GM12878 (cell line): ENCODE results near the gene TMOD2.

Source experiments
- MXI1 ChIP-seq: fragments of 150-350 bp; IDR thresholded peaks from 2 replicates; pipeline ENCODE4 v1.6.1; 2011; ENCODE audit warnings: low read depth, mild to moderate bottlenecking, inconsistent platforms, low read length, improper control_type of control experiment
- PAX8 ChIP-seq: fragments of 450-650 bp; IDR thresholded peaks from 2 replicates; pipeline ENCODE4 v1.6.1; 2017; ENCODE audit warnings: mild to moderate bottlenecking, moderate library complexity
- POLR2A ChIP-seq: IDR thresholded peaks from 2 replicates; pipeline ENCODE4 v1.6.1; 2011; ENCODE audit warnings: low read depth, mild to moderate bottlenecking, low read length
- SP1 ChIP-seq: IDR thresholded peaks from one replicate; pipeline ENCODE4 v1.6.1; 2011; ENCODE audit warnings: low read depth, low read length
- TCF12 ChIP-seq: IDR thresholded peaks from 2 replicates; pipeline ENCODE4 v1.6.1; 2011; ENCODE audit warnings: low read depth, mild to moderate bottlenecking, low read length
- ZNF274 ChIP-seq: IDR thresholded peaks from one replicate; pipeline ENCODE4 v1.8.0; 2011; ENCODE audit not compliant: insufficient read length, insufficient read depth
- ZNF384 ChIP-seq: IDR thresholded peaks from 2 replicates; pipeline ENCODE4 v1.6.1; 2012; ENCODE audit warnings: low read depth, mild to moderate bottlenecking, low read length, improper control_type of control experiment, borderline replicate concordance
- TF ChIP-seq, protein P1 (sequence below): fragments of 450-650 bp; IDR thresholded peaks from 2 replicates; pipeline ENCODE4 v1.6.1; 2017; ENCODE audit warnings: antibody characterized with exemption, mild to moderate bottlenecking, moderate library complexity
- TF ChIP-seq, protein P2 (sequence below), 3 experiments: IDR thresholded peaks in 2 of 3; conservative IDR thresholded peaks in 1 of 3; 2 replicates each; pipeline ENCODE4 v1.5.1; 2011; ENCODE audit warnings: low read depth in 3 of 3, low read length in 3 of 3, mild to moderate bottlenecking in 3 of 3, control low read depth in 2 of 3, moderate library complexity in 2 of 3, inconsistent platforms in 1 of 3, mixed read lengths in 1 of 3; ENCODE audit not compliant: control insufficient read depth in 2 of 3, insufficient read depth in 1 of 3; ENCODE audit errors: extremely low read depth in 1 of 3
- TF ChIP-seq, protein P3 (sequence below): IDR thresholded peaks from 2 replicates; pipeline ENCODE4 v1.6.1; 2012; ENCODE audit warnings: mild to moderate bottlenecking, low read depth, low read length
- TF ChIP-seq, protein P4 (sequence below): IDR thresholded peaks from 2 replicates; pipeline ENCODE4 v1.6.1; 2011; ENCODE audit warnings: mild to moderate bottlenecking, low read depth, low read length, moderate library complexity; ENCODE audit not compliant: insufficient replicate concordance

DNA sequence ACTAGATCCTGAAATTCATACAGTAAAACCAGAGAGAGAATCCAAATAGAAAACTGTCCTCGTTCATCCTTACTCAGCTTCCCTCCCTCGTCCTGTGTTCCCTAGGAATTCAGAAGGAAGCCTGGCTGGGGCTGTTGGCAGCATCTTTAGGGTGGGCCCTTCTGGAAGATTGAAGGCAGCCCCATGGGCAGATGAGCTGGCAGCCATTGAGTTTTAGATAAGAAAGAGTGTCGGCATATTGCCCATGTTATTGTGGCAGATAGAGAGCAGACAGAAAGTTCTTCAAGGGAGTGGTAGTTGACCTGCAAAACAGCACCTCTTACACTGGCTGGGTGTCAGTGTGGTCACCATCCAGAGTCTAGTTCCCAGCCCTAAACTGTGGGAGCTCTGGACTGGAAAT is 23.5 kb downstream of the TMOD2 start:
- TF ChIP-seq, protein P1, sequence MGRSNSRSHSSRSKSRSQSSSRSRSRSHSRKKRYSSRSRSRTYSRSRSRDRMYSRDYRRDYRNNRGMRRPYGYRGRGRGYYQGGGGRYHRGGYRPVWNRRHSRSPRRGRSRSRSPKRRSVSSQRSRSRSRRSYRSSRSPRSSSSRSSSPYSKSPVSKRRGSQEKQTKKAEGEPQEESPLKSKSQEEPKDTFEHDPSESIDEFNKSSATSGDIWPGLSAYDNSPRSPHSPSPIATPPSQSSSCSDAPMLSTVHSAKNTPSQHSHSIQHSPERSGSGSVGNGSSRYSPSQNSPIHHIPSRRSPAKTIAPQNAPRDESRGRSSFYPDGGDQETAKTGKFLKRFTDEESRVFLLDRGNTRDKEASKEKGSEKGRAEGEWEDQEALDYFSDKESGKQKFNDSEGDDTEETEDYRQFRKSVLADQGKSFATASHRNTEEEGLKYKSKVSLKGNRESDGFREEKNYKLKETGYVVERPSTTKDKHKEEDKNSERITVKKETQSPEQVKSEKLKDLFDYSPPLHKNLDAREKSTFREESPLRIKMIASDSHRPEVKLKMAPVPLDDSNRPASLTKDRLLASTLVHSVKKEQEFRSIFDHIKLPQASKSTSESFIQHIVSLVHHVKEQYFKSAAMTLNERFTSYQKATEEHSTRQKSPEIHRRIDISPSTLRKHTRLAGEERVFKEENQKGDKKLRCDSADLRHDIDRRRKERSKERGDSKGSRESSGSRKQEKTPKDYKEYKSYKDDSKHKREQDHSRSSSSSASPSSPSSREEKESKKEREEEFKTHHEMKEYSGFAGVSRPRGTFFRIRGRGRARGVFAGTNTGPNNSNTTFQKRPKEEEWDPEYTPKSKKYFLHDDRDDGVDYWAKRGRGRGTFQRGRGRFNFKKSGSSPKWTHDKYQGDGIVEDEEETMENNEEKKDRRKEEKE, result no peak
- TF ChIP-seq ZNF384, result no peak
- TF ChIP-seq, protein P2, sequence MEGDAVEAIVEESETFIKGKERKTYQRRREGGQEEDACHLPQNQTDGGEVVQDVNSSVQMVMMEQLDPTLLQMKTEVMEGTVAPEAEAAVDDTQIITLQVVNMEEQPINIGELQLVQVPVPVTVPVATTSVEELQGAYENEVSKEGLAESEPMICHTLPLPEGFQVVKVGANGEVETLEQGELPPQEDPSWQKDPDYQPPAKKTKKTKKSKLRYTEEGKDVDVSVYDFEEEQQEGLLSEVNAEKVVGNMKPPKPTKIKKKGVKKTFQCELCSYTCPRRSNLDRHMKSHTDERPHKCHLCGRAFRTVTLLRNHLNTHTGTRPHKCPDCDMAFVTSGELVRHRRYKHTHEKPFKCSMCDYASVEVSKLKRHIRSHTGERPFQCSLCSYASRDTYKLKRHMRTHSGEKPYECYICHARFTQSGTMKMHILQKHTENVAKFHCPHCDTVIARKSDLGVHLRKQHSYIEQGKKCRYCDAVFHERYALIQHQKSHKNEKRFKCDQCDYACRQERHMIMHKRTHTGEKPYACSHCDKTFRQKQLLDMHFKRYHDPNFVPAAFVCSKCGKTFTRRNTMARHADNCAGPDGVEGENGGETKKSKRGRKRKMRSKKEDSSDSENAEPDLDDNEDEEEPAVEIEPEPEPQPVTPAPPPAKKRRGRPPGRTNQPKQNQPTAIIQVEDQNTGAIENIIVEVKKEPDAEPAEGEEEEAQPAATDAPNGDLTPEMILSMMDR (IDR thresholded peaks at IDR 0.05 in 2 of 3, conservative IDR thresholded peaks at IDR 0.05 in 1 of 3; ENCODE audit: control insufficient read depth in 2 of 3, extremely low read depth in 1 of 3, insufficient read depth in 1 of 3, low read depth in 3 of 3, low read length in 3 of 3), result no peak
- no peak for TF ChIP-seq POLR2A
- TF ChIP-seq, protein P3, sequence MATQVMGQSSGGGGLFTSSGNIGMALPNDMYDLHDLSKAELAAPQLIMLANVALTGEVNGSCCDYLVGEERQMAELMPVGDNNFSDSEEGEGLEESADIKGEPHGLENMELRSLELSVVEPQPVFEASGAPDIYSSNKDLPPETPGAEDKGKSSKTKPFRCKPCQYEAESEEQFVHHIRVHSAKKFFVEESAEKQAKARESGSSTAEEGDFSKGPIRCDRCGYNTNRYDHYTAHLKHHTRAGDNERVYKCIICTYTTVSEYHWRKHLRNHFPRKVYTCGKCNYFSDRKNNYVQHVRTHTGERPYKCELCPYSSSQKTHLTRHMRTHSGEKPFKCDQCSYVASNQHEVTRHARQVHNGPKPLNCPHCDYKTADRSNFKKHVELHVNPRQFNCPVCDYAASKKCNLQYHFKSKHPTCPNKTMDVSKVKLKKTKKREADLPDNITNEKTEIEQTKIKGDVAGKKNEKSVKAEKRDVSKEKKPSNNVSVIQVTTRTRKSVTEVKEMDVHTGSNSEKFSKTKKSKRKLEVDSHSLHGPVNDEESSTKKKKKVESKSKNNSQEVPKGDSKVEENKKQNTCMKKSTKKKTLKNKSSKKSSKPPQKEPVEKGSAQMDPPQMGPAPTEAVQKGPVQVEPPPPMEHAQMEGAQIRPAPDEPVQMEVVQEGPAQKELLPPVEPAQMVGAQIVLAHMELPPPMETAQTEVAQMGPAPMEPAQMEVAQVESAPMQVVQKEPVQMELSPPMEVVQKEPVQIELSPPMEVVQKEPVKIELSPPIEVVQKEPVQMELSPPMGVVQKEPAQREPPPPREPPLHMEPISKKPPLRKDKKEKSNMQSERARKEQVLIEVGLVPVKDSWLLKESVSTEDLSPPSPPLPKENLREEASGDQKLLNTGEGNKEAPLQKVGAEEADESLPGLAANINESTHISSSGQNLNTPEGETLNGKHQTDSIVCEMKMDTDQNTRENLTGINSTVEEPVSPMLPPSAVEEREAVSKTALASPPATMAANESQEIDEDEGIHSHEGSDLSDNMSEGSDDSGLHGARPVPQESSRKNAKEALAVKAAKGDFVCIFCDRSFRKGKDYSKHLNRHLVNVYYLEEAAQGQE, result no peak
- no peak for TF ChIP-seq SP1
- TF ChIP-seq PAX8, result no peak
- no peak for TF ChIP-seq TCF12
- TF ChIP-seq ZNF274, result no peak
- TF ChIP-seq, protein P4, sequence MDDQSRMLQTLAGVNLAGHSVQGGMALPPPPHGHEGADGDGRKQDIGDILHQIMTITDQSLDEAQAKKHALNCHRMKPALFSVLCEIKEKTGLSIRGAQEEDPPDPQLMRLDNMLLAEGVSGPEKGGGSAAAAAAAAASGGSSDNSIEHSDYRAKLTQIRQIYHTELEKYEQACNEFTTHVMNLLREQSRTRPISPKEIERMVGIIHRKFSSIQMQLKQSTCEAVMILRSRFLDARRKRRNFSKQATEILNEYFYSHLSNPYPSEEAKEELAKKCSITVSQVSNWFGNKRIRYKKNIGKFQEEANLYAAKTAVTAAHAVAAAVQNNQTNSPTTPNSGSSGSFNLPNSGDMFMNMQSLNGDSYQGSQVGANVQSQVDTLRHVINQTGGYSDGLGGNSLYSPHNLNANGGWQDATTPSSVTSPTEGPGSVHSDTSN, result no peak
- no peak for TF ChIP-seq MXI1
